ENCODE data around the gene CRISPLD2. TPM values are rescaled to one million over a fixed set of nuclear protein-coding genes. Genes with fewer than 3 reads are reported as not detected.

CRISPLD2 gene
- total and polyA plus RNA-seq, 9 of the 15 experiments (the other 6 are each of a cell fraction or from before 2014, with no cell fraction given) = 0.03 to 0.24 (median 0.04) TPM; not detected in 4

GRCh38 chr16:84791501-84791900, 28.3 kb upstream of the CRISPLD2 start (continued):
- TF ChIP-seq E4F1 (CRISPR knock-in tag; IDR thresholded peaks at IDR 0.05; ENCODE audit: borderline replicate concordance) = no peak

GRCh38 chr16:84794186-84794585, 25.6 kb upstream of the CRISPLD2 start:
- no TSS peak for BruUV-seq (replicated peaks)
- intact Hi-C loops (cut with micrococcal nuclease) = no loop called here
- Histone ChIP-seq H3K4me1 (replicated peaks in 1 of 2; ENCODE audit: control insufficient read depth in 2 of 2, insufficient read depth in 2 of 2, low read length in 2 of 2) (peaks cover 2 to 5% of the 10 kb centered on the region in 2 experiments; a peak in 2 of 5 replicates), H3K36me3 (ENCODE audit: control insufficient read depth, insufficient read depth, low read length) (no peaks in the 10 kb centered on the region), H3K27me3 (ENCODE audit: control insufficient read depth in 2 of 2, insufficient read depth in 2 of 2, low read length in 2 of 2) (peaks cover 0 to 8% of the 10 kb centered on the region in 2 experiments; a peak in 2 of 5 replicates), H2AFZ (ENCODE audit: low read depth, low read length) (no peak overlapping the region), H3K27ac (ENCODE audit: extremely low read depth, low read depth, low read length) (no peak overlapping the region), H3K9ac (ENCODE audit: insufficient read depth in 1 of 2, low read depth in 2 of 2, low read length in 2 of 2) (no peak overlapping the region), H3K4me2 (ENCODE audit: insufficient read depth, low read length) (no peak overlapping the region), H3K9me1 (ENCODE audit: control insufficient read depth, insufficient read depth, low read length) (no peaks in the 10 kb centered on the region), H3K4me3 (no peak overlapping the region), H3K79me2 (ENCODE audit: control insufficient read depth, insufficient read depth, low read length) (no peaks in the 10 kb centered on the region), H3K9me3 (replicated peaks; ENCODE audit: control insufficient read depth, insufficient read depth, low read depth, low read length) (no peaks in the 10 kb centered on the region), H4K20me1 (replicated peaks; ENCODE audit: control insufficient read depth, insufficient read depth, low read length) (no peaks in the 10 kb centered on the region)
- ChIA-PET POLR2A (no interaction called here), CTCF (ENCODE audit: low intra/inter-chr PET ratio) (no interaction called here)
- ATAC-seq (peak; percentile 44; the same call in 2 of the 3 replicates), DNase-seq (ENCODE audit: extremely low read depth in 1 of 4, low spot score in 3 of 4) (no peak), FAIRE-seq (no peak)
- in situ Hi-C loops (cut with MboI) = no loop called here
- TF ChIP-seq SNAPC5 (CRISPR knock-in tag; IDR thresholded peaks at IDR 0.05) (no peak), L3MBTL2 (IDR thresholded peaks at IDR 0.05) (no peak), MYC (IDR thresholded peaks at IDR 0.05; ENCODE audit: low read depth, low read length) (no peak), MYC (CRISPR knock-in tag; IDR thresholded peaks at IDR 0.05; ENCODE audit: borderline replicate concordance, low read depth) (no peak), HMGN3 (IDR thresholded peaks at IDR 0.05; ENCODE audit: borderline replicate concordance, extremely low read depth, insufficient read length, low read depth, low read length) (no peak), ZZZ3 (IDR thresholded peaks at IDR 0.05) (no peak), RBM39 (optimal IDR thresholded peaks at IDR 0.05; ENCODE audit: low read depth, low read length) (no peak), HEY1 (CRISPR knock-in tag; IDR thresholded peaks at IDR 0.05; ENCODE audit: borderline replicate concordance) (no peak)
- 17% methylated on average over 6 of the region's 6 CpGs for WGBS (ENCODE audit: insufficient coverage, low coverage, missing lambda C conversion rate)
